Keratinocyte (primary cell): ENCODE results near the gene AGTRAP.

Source experiments
- CTCF ChIP-seq, 3 experiments: IDR thresholded peaks in 1 of 3; conservative IDR thresholded peaks in 1 of 3; optimal IDR thresholded peaks in 1 of 3; 2 replicates in 2 of 3; 3 replicates in 1 of 3; pipeline versions ENCODE3 to v1.5.1; 2011; ENCODE audit warnings: low read length in 3 of 3, mild to moderate bottlenecking in 3 of 3, moderate library complexity in 2 of 3, control low read depth in 1 of 3, inconsistent platforms in 1 of 3; ENCODE audit not compliant: insufficient read depth in 2 of 3; ENCODE audit errors: extremely low read depth in 1 of 3
- EZH2 ChIP-seq: IDR thresholded peaks from one replicate; pipeline ENCODE4 v1.6.1; 2012; ENCODE audit warnings: inconsistent platforms, mild to moderate bottlenecking, low read length, moderate library complexity

- no peak for TF ChIP-seq CTCF (optimal IDR thresholded peaks at IDR 0.05 in 1 of 3, IDR thresholded peaks at IDR 0.05 in 1 of 3, conservative IDR thresholded peaks at IDR 0.05 in 1 of 3; ENCODE audit: extremely low read depth in 1 of 3, insufficient read depth in 2 of 3, low read length in 3 of 3)
- TF ChIP-seq EZH2: no peak
These were observed 10.3 kb upstream of the AGTRAP start for GRCh38 chr1:11725616-11726015.
